IMR-90 (cell line): ENCODE measurements around the gene TUSC2. TPM values are rescaled to one million over a fixed set of nuclear protein-coding genes. Genes with fewer than 3 reads are reported as not detected.

Experiments
- ATAC-seq: fragments of 200-7000 bp; cut with Tn5 transposase; 2 replicates; pipeline ENCODE4 v1.9.1; 2020; ENCODE audit warnings: low read depth, mild to moderate bottlenecking, moderate library complexity
- BruUV-seq: library from RNA; stranded (reverse); fragments of 400-500 nt; replicated peaks from 2 replicates; lab custom pipeline; 2021; lab: Mats Ljungman, UMichigan
- CTCF ChIA-PET: fragments of 300-600 bp; formaldehyde crosslinking; extraction: SDS; loops from one replicate; lab custom pipeline; 2021; ENCODE audit warnings: antibody characterized with exemption; lab: Yijun Ruan, JAX
- POLR2A ChIA-PET: fragments of 300-600 bp; sonication (Branson Sonifier 250); formaldehyde crosslinking; loops from one replicate; lab custom pipeline; 2022; ENCODE audit warnings: antibody characterized with exemption; ENCODE audit not compliant: unreplicated experiment; lab: Charles Lee
- DNase-seq: peaks from one replicate; pipeline ENCODE4 v3.0.0; 2013
- H2AFZ ChIP-seq: replicated peaks from 2 replicates; pipeline ENCODE3; 2013; ENCODE audit warnings: low read length, mild to moderate bottlenecking; ENCODE audit not compliant: poor library complexity
- H2AK5ac ChIP-seq: 2 replicates; pipeline ENCODE4 v1.6.1; 2013; ENCODE audit warnings: low read depth, low read length, inconsistent platforms
- H2AK9ac ChIP-seq: replicated peaks from 2 replicates; pipeline ENCODE3; 2013; ENCODE audit warnings: mild to moderate bottlenecking, low read depth, low read length, moderate library complexity; ENCODE audit not compliant: poor library complexity
- H2BK120ac ChIP-seq: 2 replicates; pipeline ENCODE4 v1.6.1; 2013; ENCODE audit warnings: low read depth, low read length, inconsistent platforms
- H2BK15ac ChIP-seq: 3 replicates; pipeline ENCODE4 v1.6.1; 2013; ENCODE audit warnings: low read depth, low read length, inconsistent platforms
- H2BK20ac ChIP-seq: 2 replicates; pipeline ENCODE4 v1.6.1; 2013; ENCODE audit warnings: low read depth, mild to moderate bottlenecking, inconsistent platforms, low read length, moderate library complexity
- H2BK5ac ChIP-seq: 2 replicates; pipeline ENCODE4 v1.6.1; 2013; ENCODE audit warnings: mild to moderate bottlenecking, low read depth, low read length, inconsistent platforms; ENCODE audit not compliant: poor library complexity, severe bottlenecking
- H3K14ac ChIP-seq: replicated peaks from 2 replicates; pipeline ENCODE4 v1.6.1; 2013; ENCODE audit warnings: low read depth, low read length, inconsistent platforms
- H3K18ac ChIP-seq: 2 replicates; pipeline ENCODE4 v1.6.1; 2013; ENCODE audit warnings: low read depth, low read length, control low read depth
- H3K23ac ChIP-seq: 2 replicates; pipeline ENCODE4 v1.6.1; 2013; ENCODE audit warnings: low read depth, low read length, inconsistent platforms
- H3K27ac ChIP-seq: 2 replicates; pipeline ENCODE4 v1.5.1; 2013; ENCODE audit warnings: mild to moderate bottlenecking, control low read depth, low read length; ENCODE audit not compliant: insufficient read depth
- H3K27me3 ChIP-seq: 2 replicates; pipeline ENCODE4 v1.6.1; 2013; ENCODE audit warnings: low read length; ENCODE audit not compliant: control insufficient read depth, insufficient read depth
- H3K36me3 ChIP-seq: 2 replicates; pipeline ENCODE4 v1.6.1; 2013; ENCODE audit warnings: low read length, mixed read lengths; ENCODE audit not compliant: control insufficient read depth, insufficient read depth
- H3K4ac ChIP-seq: 2 replicates; pipeline ENCODE4 v1.6.1; 2013; ENCODE audit warnings: low read depth, low read length, inconsistent platforms
- H3K4me1 ChIP-seq: 2 replicates; pipeline ENCODE4 v1.6.1; 2013; ENCODE audit warnings: low read length, mixed read lengths; ENCODE audit not compliant: control insufficient read depth, insufficient read depth
- H3K4me2 ChIP-seq: 2 replicates; pipeline ENCODE4 v1.6.1; 2013; ENCODE audit warnings: low read depth, mild to moderate bottlenecking, control low read depth, low read length, moderate library complexity
- H3K4me3 ChIP-seq: 2 replicates; pipeline ENCODE4 v1.5.1; 2013; ENCODE audit warnings: low read depth, mild to moderate bottlenecking, control low read depth, low read length, moderate library complexity; ENCODE audit not compliant: insufficient read depth
- H3K56ac ChIP-seq: 2 replicates; pipeline ENCODE4 v1.6.1; 2013; ENCODE audit warnings: low read length, inconsistent platforms; ENCODE audit not compliant: insufficient read depth; ENCODE audit errors: extremely low read depth
- H3K79me1 ChIP-seq, 2 experiments: 2 replicates each; pipeline ENCODE4 v1.6.1; 2013; ENCODE audit warnings: low read length in 2 of 2, inconsistent platforms in 1 of 2, low read depth in 1 of 2
- H3K9ac ChIP-seq: 2 replicates; pipeline ENCODE4 v1.6.1; 2013; ENCODE audit warnings: low read depth, low read length, control low read depth
- H3K9me1 ChIP-seq: 2 replicates; pipeline ENCODE4 v1.6.1; 2013; ENCODE audit warnings: low read length, inconsistent platforms; ENCODE audit not compliant: insufficient read depth
- H3K9me3 ChIP-seq: 2 replicates; pipeline ENCODE4 v1.6.1; 2013; ENCODE audit warnings: low read length; ENCODE audit not compliant: control insufficient read depth, insufficient read depth
- H4K20me1 ChIP-seq: 2 replicates; pipeline ENCODE4 v1.6.1; 2013; ENCODE audit warnings: low read length, inconsistent platforms; ENCODE audit not compliant: insufficient read depth
- H4K5ac ChIP-seq: 2 replicates; pipeline ENCODE4 v1.6.1; 2013; ENCODE audit warnings: mild to moderate bottlenecking, low read depth, low read length, control low read depth
- H4K8ac ChIP-seq, 2 experiments: 2 replicates each; pipeline ENCODE4 v1.6.1; 2013; ENCODE audit warnings: low read depth in 2 of 2, low read length in 2 of 2, control low read depth in 1 of 2, inconsistent platforms in 1 of 2
- H4K91ac ChIP-seq: 2 replicates; pipeline ENCODE4 v1.6.1; 2013; ENCODE audit warnings: low read depth, low read length, inconsistent platforms; ENCODE audit not compliant: insufficient read depth
- CEBPB ChIP-seq: IDR thresholded peaks from 2 replicates; pipeline ENCODE4 v1.6.1; 2012; ENCODE audit warnings: low read depth, low read length, improper control_type of control experiment
- FOS ChIP-seq: fragments of 150-350 bp; IDR thresholded peaks from 2 replicates; pipeline ENCODE4 v1.6.1; 2016; ENCODE audit warnings: low read depth, low read length
- MAFK ChIP-seq: IDR thresholded peaks from 2 replicates; pipeline ENCODE4 v1.6.1; 2012; ENCODE audit warnings: low read depth, low read length, improper control_type of control experiment
- MAZ ChIP-seq: IDR thresholded peaks from 2 replicates; pipeline ENCODE4 v1.6.1; 2012; ENCODE audit warnings: low read depth, mild to moderate bottlenecking, low read length, improper control_type of control experiment, moderate library complexity, borderline replicate concordance
- MXI1 ChIP-seq: IDR thresholded peaks from 2 replicates; pipeline ENCODE4 v1.6.1; 2012; ENCODE audit warnings: low read depth, mild to moderate bottlenecking, low read length, moderate library complexity, borderline replicate concordance
- RAD21 ChIP-seq: IDR thresholded peaks from 2 replicates; pipeline ENCODE4 v1.6.1; 2012; ENCODE audit warnings: low read length, improper control_type of control experiment
- RCOR1 ChIP-seq: IDR thresholded peaks from 2 replicates; pipeline ENCODE4 v1.6.1; 2012; ENCODE audit warnings: mild to moderate bottlenecking, low read length, improper control_type of control experiment; ENCODE audit not compliant: insufficient replicate concordance
- RFX5 ChIP-seq: IDR thresholded peaks from 2 replicates; pipeline ENCODE4 v1.8.0; 2012; ENCODE audit warnings: low read depth, mild to moderate bottlenecking, low read length, moderate library complexity
- SMC3 ChIP-seq: fragments of 150-350 bp; IDR thresholded peaks from 2 replicates; pipeline ENCODE4 v1.6.1; 2016; ENCODE audit warnings: low read depth, mild to moderate bottlenecking, antibody characterized with exemption, low read length, moderate library complexity
- dilution Hi-C: fragments of 300-500 bp; cut with HindIII; formaldehyde crosslinking; loops from one replicate; pipeline ENCODE4 v1.14.3; 2018; ENCODE audit warnings: low sequenced_read_pairs; ENCODE audit not compliant: unreplicated experiment
- in situ Hi-C: fragments of 300-500 bp; cut with MboI; formaldehyde crosslinking; loops from 3 replicates; pipeline ENCODE4 v1.14.3; 2019; ENCODE audit warnings: low sequenced_read_pairs, inconsistent platforms, mixed read lengths
- intact Hi-C: fragments of 100-400 bp; cut with micrococcal nuclease; formaldehyde crosslinking; loops from 2 replicates; pipeline ENCODE4 v1.10.0; 2022
- polyA plus RNA-seq, 3 experiments: library from polyadenylated mRNA; depleted of rRNA; stranded (reverse); fragments of >200 nt; gene quantifications; 2 replicates each; pipeline ENCODE4 v1.2.3, GENCODE V29; 2012; ENCODE audit warnings: low replicate concordance in 1 of 3
- total RNA-seq: library from RNA; depleted of rRNA; stranded (reverse); fragments of >200 nt; gene quantifications from 2 replicates; pipeline ENCODE4 v1.2.3, GENCODE V29; 2012
- TF ChIP-seq, protein P1 (sequence below): fragments of 150-350 bp; IDR thresholded peaks from 2 replicates; pipeline ENCODE4 v1.6.1; 2016; ENCODE audit warnings: low read depth, mild to moderate bottlenecking, low read length, moderate library complexity, borderline replicate concordance

TUSC2 gene
- total and polyA plus RNA-seq, 2 of the 4 experiments (the other 2 are of a cell fraction) = 13.4 to 24.0 TPM

DNA sequence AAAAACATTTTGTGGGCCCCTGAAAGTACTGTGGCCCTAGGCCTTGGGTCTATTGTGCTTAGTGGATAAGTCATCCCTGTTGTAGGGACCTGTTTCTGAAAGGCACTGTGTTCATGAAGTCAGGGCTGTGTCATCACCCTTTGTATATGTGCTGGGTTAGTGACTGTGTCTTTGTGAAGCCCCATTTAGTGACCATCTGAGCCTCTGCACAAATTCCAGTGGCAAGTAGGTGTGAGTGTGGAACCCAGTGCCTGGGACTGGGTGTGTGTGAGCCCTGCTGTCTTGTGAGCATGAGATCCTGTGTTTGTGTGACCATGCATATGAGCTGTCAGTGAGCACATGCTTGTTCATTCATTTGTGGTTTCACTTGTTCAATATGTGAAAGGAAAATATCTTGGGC is 23.4 kb downstream of the TUSC2 start:
- H4K8ac ChIP-seq = no peak overlapping the region
- ATAC-seq (no peak), DNase-seq (peak; percentile 74)
- H2AK9ac ChIP-seq = no peak overlapping the region
- H4K91ac ChIP-seq = no peak overlapping the region
- peak overlapping the region; percentile 21 for H2AFZ ChIP-seq
- no peak overlapping the region for H3K4me2 ChIP-seq
- in situ Hi-C loops = no loop called here
- H3K4me1 ChIP-seq = peaks cover 8% of the 10 kb centered on the region
- no peak overlapping the region for H4K5ac ChIP-seq
- H3K9me3 ChIP-seq = peaks cover 6% of the 10 kb centered on the region; the same call in 1 of the 2 replicates
- no peak overlapping the region for H2BK5ac ChIP-seq
- no peak overlapping the region for H3K4me3 ChIP-seq
- TF ChIP-seq, protein P1, sequence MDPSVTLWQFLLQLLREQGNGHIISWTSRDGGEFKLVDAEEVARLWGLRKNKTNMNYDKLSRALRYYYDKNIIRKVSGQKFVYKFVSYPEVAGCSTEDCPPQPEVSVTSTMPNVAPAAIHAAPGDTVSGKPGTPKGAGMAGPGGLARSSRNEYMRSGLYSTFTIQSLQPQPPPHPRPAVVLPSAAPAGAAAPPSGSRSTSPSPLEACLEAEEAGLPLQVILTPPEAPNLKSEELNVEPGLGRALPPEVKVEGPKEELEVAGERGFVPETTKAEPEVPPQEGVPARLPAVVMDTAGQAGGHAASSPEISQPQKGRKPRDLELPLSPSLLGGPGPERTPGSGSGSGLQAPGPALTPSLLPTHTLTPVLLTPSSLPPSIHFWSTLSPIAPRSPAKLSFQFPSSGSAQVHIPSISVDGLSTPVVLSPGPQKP = no peak
- TF ChIP-seq RCOR1 (no peak), MXI1 (no peak), MAFK (no peak), RFX5 (no peak), MAZ (no peak), SMC3 (no peak), CEBPB (no peak), FOS (no peak), RAD21 (no peak)
- H2BK20ac ChIP-seq = no peak overlapping the region
- H2BK15ac ChIP-seq = no peak overlapping the region
- H2AK5ac ChIP-seq = no peak overlapping the region
- no peaks in the 10 kb centered on the region for H3K36me3 ChIP-seq
- H3K9ac ChIP-seq = no peak overlapping the region
- no peak overlapping the region for H3K56ac ChIP-seq
- peaks cover 9 to 18% of the 10 kb centered on the region in 2 experiments; a peak in 3 of 4 replicates for H3K79me1 ChIP-seq
- POLR2A ChIA-PET = no interaction called here
- no peaks in the 10 kb centered on the region for H3K27me3 ChIP-seq
- no TSS peak for BruUV-seq
- no peak overlapping the region for H3K27ac ChIP-seq
- CTCF ChIA-PET = interaction anchor here (0.6 kb wide), 1 partner anchor 304 kb away, joined by 3 read pairs; no protein-coding TSS in a partner anchor
- H4K20me1 ChIP-seq = no peaks in the 10 kb centered on the region
- intact Hi-C loops = no loop called here
- H3K9me1 ChIP-seq = peaks cover 14% of the 10 kb centered on the region
- H2BK120ac ChIP-seq = no peak overlapping the region
- dilution Hi-C loops = no loop called here
- no peak overlapping the region for H3K23ac ChIP-seq
- no peak overlapping the region for H3K18ac ChIP-seq
- H3K4ac ChIP-seq = no peak overlapping the region
- H3K14ac ChIP-seq = no peak overlapping the region
